HG03575 (cell line): ENCODE measurements around the gene KARS1.

Source experiments
- ATAC-seq: cut with Tn5 transposase; IDR thresholded peaks from one replicate; pipeline ENCODE4 v1.9.1; 2021; ENCODE audit not compliant: unreplicated experiment, insufficient number of reproducible peaks, low FRiP score; ENCODE audit errors: extremely low read depth

Gene KARS1

DNA sequence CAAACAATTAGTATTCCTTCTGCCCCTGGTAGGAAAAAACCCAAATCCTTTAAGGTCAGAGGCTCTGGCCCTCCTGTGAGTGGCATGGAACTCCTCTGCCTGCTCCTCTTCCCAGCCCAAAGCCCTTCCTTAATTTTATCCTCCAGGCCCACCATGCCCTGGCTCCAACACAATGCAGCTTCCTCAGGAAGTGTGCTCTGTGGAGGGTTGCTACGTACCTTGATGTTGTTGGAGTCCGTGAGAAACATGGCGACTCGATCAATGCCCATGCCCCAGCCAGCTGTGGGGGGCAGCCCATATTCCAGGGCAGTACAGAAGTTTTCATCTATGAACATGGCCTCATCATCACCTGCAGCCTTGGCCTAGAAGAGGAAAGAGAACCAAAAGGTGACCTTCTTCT is 19.1 kb downstream of the KARS1 start:
- no peak for ATAC-seq

DNA sequence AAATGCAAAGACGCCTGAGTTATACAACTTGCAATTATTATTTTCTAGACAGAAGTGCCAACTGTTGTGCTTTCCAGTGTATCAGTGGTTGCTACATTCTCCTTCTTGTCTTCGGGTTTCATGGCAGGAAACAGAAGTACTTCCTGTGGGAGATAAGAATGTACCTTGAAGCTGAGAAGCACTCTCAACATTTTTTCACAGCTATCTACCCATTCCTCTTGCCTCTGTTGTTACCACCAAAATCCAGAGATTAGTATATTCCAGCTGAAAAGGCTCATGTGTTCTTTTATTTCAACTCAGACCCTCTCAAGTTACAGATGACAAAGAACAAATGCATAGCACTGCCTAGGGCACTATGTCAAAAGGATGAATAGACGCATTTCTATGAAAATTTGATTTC is 19.6 kb downstream of the KARS1 start:
- no peak for ATAC-seq

DNA sequence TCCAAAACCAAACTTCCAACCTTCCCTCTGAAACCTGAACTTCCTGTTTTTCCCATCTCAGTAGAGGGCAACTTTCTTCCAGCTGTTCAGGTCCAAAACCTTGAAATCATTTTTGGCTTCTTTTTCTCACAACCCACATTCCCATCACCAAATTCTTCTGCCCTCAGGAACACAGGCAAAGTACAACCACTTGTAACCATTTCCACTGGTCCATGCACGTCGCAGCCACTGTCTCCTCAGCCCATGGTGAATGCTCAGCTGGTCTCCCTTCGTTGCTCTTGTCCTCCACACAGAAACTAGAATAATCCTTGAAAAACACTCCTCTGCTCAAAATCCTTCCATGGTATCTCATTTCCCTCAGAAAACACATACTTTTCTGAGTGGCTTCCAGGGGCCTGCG is 20.7 kb downstream of the KARS1 start:
- no peak for ATAC-seq

DNA sequence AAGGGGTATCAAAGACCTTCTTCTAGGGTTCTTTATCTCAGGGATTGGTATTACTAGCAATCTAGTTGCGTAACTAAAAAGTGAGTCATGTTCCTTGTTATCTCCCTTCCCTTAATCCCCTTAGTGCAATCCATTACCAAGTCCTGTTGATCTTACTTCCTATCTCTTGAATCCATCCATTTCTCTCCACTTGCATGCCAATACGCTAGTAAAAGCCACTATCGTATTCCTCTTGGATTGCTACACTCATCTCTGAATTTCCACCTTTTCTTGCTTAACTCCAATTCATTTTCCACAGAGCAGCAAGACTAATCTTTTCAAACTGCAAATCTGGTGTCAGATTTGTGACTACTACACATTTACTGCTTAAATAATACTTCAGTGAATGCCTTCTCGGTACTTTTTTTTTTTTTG is 22.5 kb downstream of the KARS1 start:
- no peak for ATAC-seq

DNA sequence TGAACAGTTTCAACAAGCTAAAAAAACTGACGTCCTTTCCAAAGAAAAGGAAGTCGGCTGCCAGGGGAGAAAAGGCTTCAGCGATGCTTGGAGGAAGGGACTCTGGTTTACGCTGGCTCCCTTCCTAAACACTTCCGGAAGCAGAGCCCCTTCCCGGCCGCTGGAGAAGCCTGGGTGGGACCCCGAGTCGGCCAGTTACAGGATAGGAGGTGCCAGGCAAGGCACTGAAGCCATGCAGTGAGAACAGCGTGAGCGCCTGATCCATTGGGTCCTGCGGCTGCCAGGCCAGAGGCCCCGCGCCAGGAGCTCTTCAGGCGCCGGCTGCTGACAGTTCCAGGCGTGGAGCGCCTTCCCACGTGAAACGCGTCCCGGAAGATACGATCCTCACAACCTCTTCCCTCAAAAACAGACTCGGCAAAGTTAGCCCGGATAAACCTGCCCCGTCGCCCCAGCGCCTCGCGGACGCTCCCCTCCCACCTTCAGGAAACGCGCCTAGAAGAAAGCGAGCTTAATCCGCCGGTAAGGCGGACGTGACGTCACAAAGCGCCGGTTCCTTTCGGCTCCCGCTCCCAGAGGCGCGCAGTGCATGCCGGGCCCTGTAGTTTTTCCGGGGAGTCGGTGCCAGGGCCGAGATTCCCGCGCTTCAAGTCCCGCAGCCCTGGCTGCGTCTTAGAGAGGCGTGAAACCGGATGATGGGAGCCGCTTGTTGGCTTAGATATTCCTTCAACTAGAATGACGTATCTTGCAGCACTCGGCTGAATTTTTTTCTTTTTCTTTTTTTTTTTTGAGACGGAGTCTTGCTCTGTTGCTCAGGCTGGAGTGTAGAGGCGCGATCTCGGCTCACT is 24.5 kb downstream of the KARS1 start, which contains the start of gene ADAT1:
Gene ADAT1, minus strand, starts transcription at position 521 of the 845 bp plus-strand sequence. CDS start 2,482 bp downstream, outside the sequence.
- ATAC-seq, result peak; percentile 43

DNA sequence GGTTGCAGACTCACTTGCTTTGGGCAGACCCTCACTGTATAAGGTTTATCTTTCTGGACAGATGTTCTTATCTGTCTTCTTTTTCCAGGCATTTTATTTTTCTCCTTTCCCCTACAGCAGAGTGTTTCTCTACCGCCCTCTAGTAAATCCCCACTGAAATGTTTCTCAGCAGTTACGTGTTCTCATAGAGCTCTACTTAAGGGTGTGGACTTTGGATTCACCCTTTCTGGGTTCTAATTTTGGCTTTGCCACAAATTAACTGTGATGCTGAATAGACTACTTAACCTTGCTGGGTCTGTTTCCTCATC is 26.3 kb downstream of the KARS1 start:
- ATAC-seq, result no peak

DNA sequence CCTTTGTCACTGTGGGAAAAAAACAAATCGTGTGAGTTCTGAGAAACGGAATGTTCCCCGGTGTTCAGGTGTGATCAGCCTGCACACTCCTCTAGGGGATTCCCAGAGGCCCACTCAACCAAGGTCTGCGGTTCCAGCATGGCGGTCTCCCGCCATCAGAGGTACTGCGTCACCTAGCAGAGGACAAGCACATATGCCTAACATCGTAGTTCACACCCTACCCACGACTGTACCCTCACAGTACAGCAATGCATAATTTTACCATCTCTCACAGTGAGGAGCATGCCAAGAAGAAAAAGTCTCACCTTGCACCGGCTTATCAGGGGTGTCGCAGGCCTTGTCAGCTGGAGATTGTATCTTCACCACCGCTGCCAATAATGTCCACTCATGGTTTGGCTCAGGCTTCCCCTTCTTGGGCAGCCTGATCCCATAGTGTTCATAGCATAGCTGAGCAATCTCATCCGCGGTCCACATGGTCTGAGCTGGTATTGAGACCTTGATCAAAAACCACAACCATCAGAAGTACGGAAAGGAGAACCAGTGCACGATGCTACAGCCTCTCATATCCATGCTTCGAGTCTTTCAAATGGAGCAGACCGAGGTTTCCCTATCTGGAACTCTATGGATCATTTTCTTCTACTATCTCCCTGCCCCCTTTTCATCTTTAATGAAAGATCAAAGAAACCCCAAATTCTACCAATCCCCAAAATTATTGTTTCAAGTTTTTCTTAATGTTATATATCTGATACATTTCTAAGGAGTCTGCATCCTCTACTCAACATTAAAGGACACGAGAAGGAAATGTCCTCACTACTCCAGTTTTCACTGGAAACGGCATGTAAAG is 26.9 kb downstream of the KARS1 start:
- ATAC-seq, result no peak

DNA sequence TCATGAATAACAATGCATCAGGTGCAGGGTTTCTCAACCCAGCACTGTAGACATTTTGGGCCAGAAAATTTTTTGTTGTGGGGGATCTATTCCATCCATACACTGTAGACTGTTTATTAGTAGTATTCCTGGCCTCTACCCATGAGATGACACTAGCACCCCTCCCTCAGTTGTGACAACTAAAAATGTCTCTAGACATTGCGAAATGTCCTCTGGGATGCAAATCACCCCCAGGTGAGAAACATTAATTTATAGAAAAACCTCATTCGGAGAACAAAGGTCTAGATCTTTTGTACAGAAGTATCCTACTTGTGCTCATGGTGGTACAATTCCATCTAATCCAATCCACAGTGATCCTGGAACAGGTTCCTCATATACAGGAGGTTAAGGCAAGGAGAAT is 28.7 kb downstream of the KARS1 start:
- ATAC-seq, result no peak

DNA sequence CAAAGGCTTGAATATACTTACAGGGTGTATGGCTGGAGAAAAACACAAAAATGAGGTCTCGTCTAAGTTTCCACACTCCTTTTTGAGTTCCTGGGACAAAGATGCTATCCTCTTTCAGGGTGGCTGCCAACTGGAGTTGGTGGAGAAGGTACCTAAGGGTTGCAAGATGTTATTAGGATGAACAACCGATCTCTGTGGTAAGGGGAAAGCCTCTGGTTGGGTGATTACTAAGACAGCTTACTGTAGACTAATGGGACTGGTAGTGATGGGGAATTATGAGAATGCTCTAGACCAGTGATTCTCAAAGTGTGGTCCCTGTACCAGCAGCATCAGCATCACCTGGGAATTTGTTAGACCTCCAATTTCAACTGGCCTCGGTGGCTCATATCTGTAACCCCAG is 30.3 kb downstream of the KARS1 start:
- ATAC-seq, result no peak

DNA sequence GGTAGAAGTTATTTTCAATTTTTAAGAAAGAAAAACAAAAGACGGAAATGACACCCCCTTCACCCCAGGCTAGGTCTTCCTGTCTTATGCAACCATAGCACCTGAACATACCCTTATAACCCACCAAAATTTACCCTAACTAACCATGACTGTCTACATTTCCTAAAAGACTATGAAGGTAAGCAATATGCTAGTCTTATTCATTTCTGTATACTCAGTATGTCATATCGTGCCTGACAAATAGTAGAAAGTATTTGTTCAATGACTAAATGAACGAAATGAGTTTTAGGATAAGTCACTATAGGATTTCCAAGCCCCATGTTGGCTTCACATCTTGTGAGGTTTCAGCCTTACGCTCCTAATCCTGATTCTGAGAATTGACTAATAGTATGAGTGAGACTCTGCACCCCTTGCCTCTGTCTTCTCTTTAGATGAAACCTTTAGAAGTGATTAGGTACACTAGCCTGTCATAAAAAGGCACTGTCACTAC is 30.9 kb downstream of the KARS1 start:
- no peak for ATAC-seq

DNA sequence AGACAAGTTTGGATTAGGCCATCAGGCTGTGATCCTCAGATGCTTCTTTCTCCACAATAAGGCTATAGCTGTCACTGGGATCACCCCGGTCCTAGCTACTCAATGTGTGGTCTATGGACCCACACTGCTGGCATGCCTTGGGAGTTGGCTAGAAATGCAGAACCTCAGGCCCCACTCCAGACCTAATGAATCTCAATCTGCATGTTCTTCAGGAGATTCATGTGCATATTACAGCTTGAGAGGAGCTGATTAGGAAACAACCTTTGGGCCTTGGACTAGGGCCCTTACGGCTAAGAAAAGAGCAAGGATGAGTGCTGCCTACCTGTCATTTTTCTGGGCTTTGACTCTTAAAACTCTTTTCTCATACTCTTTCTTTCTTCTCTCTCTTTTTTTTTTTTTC is 31.8 kb downstream of the KARS1 start:
- no peak for ATAC-seq

DNA sequence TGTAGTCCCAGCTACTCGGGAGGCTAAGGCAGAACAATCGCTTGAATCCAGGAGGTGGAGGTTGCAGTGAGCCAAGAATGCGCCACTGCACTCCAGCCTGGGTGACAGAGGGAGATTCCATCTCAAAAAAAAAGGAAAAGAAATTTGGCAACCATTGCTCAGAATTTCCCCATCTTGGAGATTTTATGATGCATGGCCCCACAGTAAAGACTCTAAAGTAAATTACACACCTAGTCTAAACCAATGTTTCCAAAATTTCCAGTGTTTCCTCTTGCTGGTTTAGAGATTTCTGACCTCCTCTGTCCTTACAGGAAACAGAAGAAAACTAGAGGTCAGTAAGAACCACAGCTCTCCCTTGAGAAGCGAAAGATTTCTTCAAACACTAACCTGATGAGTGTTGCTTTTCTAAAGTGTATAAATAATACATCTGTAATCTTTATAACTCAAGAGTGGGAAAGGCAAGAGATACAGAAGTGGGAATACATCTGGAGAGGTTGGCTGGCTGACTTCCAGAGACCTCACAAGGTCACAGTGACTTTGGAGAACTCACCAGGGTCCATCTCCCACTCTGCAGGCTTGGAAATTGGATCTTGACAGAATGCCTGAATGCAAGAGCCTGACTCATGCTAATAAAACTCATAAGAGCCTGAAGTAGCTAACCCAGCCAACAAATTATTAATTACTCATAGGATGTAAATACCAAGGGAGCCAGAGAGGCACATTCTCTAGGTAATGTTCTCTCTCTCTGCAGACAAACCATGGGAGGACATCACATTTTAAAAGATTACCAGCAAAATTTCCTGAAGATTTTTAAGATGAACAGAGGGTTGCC is 33.2 kb downstream of the KARS1 start:
- no peak for ATAC-seq

DNA sequence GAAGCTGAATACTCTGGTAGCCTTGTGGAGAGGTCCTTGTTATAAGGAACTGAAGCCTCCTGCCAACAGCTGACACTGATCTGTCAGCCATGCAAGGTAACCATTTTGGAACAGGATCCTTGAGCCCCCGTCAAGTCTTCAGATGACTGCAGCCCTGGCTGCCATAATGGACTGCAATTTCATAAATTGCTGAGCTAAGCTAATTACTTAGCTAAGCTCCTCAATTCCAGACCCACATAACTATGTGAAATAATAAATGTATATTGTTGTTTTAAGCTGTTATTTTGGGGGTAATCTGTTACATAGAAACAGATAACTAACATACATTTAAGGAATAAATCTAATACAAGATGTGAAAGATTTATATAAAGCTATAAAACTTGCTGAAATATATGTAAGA is 41.0 kb downstream of the KARS1 start:
- ATAC-seq, result no peak

DNA sequence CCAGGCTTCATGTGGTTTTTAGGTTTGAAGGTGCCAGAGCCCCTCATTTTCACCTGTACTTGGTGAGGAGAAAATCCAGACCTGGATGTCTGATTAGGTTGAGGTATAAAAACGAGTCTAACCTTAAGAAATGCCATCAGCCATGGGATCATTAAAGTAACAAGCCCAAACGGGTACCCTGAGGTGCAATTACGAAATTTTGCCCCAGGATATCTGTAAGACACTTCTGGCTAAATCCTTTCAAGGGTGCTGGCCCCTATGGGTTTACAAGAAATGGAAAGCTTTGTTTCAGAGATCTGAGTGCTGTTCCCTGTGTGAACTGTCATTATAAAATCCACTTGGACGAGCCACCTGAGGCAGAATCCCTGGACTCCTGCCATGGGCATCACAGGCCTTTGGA is 44.2 kb downstream of the KARS1 start:
- ATAC-seq, result no peak

DNA sequence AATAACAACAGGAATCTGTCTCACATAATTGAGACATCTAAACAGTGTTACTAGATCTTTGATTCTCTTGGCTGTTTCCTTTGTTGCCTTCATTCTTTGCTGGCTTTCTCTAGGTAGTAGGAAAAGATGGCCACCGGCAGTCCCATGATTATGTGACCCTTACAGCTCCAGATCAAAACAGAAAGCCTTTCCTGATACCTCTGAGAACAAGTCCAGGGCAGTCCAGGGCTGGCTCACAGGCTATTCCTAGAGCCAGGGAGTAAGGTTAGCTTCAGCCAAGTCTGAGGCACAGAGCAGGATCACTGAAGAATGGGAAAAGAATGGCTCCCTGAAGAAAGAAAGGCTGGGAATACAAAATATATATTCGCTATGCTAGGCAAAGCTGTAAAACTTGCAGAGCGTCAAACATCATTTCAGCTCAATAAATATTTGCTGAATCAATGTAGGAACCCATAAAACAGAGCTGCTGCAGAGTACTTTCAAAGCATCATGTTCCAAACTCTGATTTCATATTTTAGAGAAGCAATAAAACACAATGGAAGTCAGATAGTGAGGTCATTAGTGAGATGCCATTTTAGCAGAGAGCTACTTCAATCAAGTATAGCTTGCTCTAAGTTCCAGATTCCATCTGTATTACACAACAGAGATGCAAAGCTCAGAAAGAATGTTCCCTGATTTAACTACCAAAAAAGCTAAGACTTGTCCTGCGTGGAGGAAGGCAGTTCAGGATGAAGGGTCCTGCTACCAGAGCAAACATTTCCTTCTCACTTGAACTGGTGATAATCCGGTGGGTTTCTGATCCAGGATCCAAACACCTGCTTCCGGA is 47.8 kb downstream of the KARS1 start:
- ATAC-seq, result no peak

DNA sequence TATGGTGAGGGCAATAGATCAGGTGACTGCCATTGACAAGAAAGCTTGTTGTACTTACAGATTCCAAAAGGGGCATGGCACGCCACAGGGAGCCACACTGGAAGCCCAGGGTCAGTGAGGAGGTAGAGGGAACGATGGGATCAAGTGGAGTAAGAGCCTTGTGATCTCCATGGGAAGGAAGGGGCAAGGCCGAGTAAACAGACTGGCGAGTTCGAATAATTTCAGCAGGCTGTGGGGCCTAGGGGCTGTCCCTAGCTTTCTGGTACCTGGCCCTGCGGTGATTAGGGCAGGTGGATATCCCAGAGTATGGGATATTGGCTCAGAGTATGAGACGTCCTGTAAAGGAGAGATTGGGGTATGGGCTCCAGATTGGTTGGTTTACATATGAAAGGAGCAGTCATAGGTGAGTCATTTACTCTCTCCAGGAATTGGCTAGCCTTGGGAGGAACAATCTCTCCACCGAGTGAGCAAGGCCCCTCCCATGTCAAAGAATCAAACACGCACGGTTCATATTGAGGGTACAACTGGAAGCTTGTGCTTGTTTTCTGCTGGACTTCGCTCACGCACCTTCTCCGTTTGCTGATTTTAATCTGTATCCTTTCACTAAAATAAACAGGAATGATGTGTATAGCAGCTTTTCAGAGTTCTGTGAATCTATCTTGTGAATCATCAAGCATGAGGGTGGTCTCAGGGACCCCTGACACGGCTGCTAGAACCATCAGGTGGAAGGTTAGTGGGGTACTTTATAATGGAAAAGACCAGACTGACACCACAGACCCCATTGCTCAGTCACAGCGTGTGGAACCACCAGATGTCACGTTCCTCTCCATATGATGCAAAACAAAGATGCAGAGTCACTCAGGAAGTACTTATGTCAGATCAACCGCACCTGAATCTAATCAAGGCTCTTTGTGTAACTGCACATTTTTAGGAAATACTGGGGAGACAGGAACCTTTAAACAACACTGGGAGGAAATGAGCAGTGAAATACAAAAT is 53.3 kb downstream of the KARS1 start:
- no peak for ATAC-seq

DNA sequence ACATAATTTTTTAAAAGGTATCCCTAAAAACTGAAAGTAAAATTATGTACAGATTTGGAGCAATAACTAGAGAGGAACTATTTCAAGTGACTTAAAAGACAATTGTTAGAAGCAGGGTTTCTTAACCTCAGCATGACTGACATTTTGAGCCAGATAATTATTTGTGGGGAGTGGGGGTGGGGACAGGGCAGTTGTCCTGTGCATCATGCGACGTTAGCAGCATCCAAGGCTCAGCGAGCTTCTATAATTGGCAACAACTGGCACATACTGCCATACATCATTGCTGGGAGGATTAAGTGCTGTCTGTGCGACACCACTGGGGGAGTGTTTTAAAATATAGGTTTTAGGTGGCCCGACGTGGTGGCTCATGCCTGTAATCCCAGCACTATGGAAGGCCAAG is 54.2 kb downstream of the KARS1 start:
- no peak for ATAC-seq
